HepG2 (cell line): ENCODE measurements around the gene HOXD8. TPM values are rescaled to one million over a fixed set of nuclear protein-coding genes. Genes with fewer than 3 reads are reported as not detected.

Experiments
- ATAC-seq: fragments of 200-7000 bp; cut with Tn5 transposase; 3 replicates; pipeline ENCODE4 v1.9.1; 2020; ENCODE audit warnings: mild to moderate bottlenecking, moderate library complexity
- BruUV-seq: library from RNA; stranded (reverse); fragments of 400-500 nt; replicated peaks from 2 replicates; lab custom pipeline; 2021; lab: Mats Ljungman, UMichigan
- CTCF ChIA-PET: fragments of 300-600 bp; formaldehyde crosslinking; extraction: SDS; loops from one replicate; lab custom pipeline; 2021; ENCODE audit warnings: low total read pairs, inconsistent platforms, low intra/inter-chr PET ratio; lab: Yijun Ruan, JAX
- POLR2A ChIA-PET: fragments of 350-600 bp; sonication (Branson Sonifier 250); formaldehyde crosslinking; loops from one replicate; lab custom pipeline; 2020; ENCODE audit warnings: antibody characterized with exemption, inconsistent platforms; lab: Yijun Ruan, JAX
- DNase-seq: peaks from one replicate; pipeline ENCODE4 v3.0.0-alpha.2; 2015; ENCODE audit warnings: low spot score
- FAIRE-seq: peaks from 3 replicates; lab custom pipeline; 2011; peaks lifted over from hg19 to GRCh38; lab: Jason Lieb, UNC
- H2AFZ ChIP-seq: one replicate; pipeline ENCODE4 v1.6.1; 2011; ENCODE audit warnings: low read length, inconsistent platforms
- H3K27ac ChIP-seq: fragments of 300-600 bp; 3 replicates; pipeline ENCODE4 v1.8.0; 2011; ENCODE audit warnings: mixed run types, mild to moderate bottlenecking, mixed read lengths, low read length, inconsistent platforms; ENCODE audit not compliant: insufficient read depth; ENCODE audit errors: extremely low read length
- H3K27me3 ChIP-seq, 2 experiments: fragments of 200-600 bp in 1 of 2; 2 replicates in 1 of 2; 3 replicates in 1 of 2; pipeline versions ENCODE4 v1.6.0 to v1.8.0; 2011; ENCODE audit warnings: low read length in 2 of 2, mild to moderate bottlenecking in 2 of 2, moderate library complexity in 2 of 2, inconsistent platforms in 1 of 2; ENCODE audit not compliant: insufficient read depth in 2 of 2, control insufficient read depth in 1 of 2
- H3K36me3 ChIP-seq, 2 experiments: fragments of 200-600 bp in 1 of 2; replicated peaks in 1 of 2; 2 replicates in 1 of 2; 3 replicates in 1 of 2; pipeline versions ENCODE4 v1.5.1 to v1.8.0; 2011; ENCODE audit warnings: low read length in 2 of 2, inconsistent platforms in 1 of 2; ENCODE audit not compliant: insufficient read depth in 2 of 2, control insufficient read depth in 1 of 2
- H3K4me1 ChIP-seq: 2 replicates; pipeline ENCODE4 v1.5.1; 2012; ENCODE audit warnings: low read length, inconsistent platforms; ENCODE audit not compliant: insufficient read depth
- H3K4me2 ChIP-seq: 2 replicates; pipeline ENCODE4 v1.6.0; 2011; ENCODE audit warnings: low read depth, low read length, inconsistent platforms
- H3K4me3 ChIP-seq, 3 experiments: fragments of 200-600 bp in 1 of 3; sonication (generic), shearing (Covaris generic) in 1 of 3; replicated peaks in 1 of 3; 2 replicates each; pipeline ENCODE4 v1.5.1; 2011 to 2016; ENCODE audit warnings: low read length in 3 of 3, inconsistent platforms in 2 of 3, low read depth in 2 of 3, mild to moderate bottlenecking in 2 of 3, control low read depth in 1 of 3, mixed read lengths in 1 of 3; ENCODE audit not compliant: insufficient read depth in 1 of 3
- H3K79me2 ChIP-seq: one replicate; pipeline ENCODE4 v1.6.1; 2011; ENCODE audit warnings: low read length, inconsistent platforms; ENCODE audit not compliant: insufficient read depth
- H3K9ac ChIP-seq: 2 replicates; pipeline ENCODE4 v1.6.0; 2011; ENCODE audit warnings: mild to moderate bottlenecking, low read depth, low read length, inconsistent platforms; ENCODE audit not compliant: insufficient read depth
- H3K9me3 ChIP-seq: 2 replicates; pipeline ENCODE4 v1.5.1; 2012; ENCODE audit warnings: mild to moderate bottlenecking, low read length
- H4K20me1 ChIP-seq: 2 replicates; pipeline ENCODE4 v1.6.0; 2011; ENCODE audit warnings: inconsistent platforms, mild to moderate bottlenecking, low read length, moderate library complexity; ENCODE audit not compliant: insufficient read depth
- AGO2 ChIP-seq: fragments of 200-400 bp; formaldehyde crosslinking; optimal IDR thresholded peaks from 2 replicates; pipeline ENCODE3; 2017; ENCODE audit warnings: mild to moderate bottlenecking, low read depth, low read length, moderate library complexity
- ATF7-NPFF ChIP-seq: sonication (generic); formaldehyde crosslinking; IDR thresholded peaks from 2 replicates; pipeline ENCODE4 v1.8.1; 2023; ENCODE audit warnings: mild to moderate bottlenecking, low read depth, missing genetic modification reagents, moderate library complexity
- EZH2 ChIP-seq: conservative IDR thresholded peaks from 2 replicates; pipeline ENCODE4 v1.6.1; 2012; ENCODE audit warnings: mild to moderate bottlenecking, low read depth, low read length, moderate library complexity
- FOXA1 ChIP-seq, 2 experiments: fragments of 450-650 bp in 1 of 2; sonication (generic) in 1 of 2; formaldehyde crosslinking in 1 of 2; IDR thresholded peaks; 2 replicates each; pipeline versions ENCODE4 v1.4.0 to v1.6.1; 2016 to 2020; ENCODE audit warnings: missing genetic modification reagents in 1 of 2
- FOXK2 ChIP-seq: fragments of 450-650 bp; IDR thresholded peaks from 2 replicates; pipeline ENCODE4 v1.6.1; 2016
- HNRNPLL ChIP-seq: fragments of 200-400 bp; formaldehyde crosslinking; IDR thresholded peaks from 2 replicates; pipeline ENCODE4 v1.6.1; 2017; ENCODE audit warnings: mild to moderate bottlenecking, low read depth, low read length; ENCODE audit not compliant: poor library complexity, severe bottlenecking
- LCORL ChIP-seq, 2 experiments: fragments of 450-650 bp in 1 of 2; sonication (generic) in 1 of 2; formaldehyde crosslinking in 1 of 2; IDR thresholded peaks; 2 replicates each; pipeline versions ENCODE4 v1.5.0 to v1.6.1; 2017 to 2020; ENCODE audit warnings: antibody characterized with exemption in 1 of 2, missing genetic modification reagents in 1 of 2
- MZF1 ChIP-seq: sonication (generic); formaldehyde crosslinking; IDR thresholded peaks from 2 replicates; pipeline ENCODE4 v1.8.1; 2023; ENCODE audit warnings: mild to moderate bottlenecking, missing genetic modification reagents, borderline replicate concordance
- PLRG1 ChIP-seq: fragments of 450-650 bp; conservative IDR thresholded peaks from 2 replicates; pipeline ENCODE4 v1.6.1; 2016
- PPARG ChIP-seq: conservative IDR thresholded peaks from 2 replicates; pipeline ENCODE4 v1.6.1; 2016; ENCODE audit warnings: missing biosample characterization, missing genetic modification reagents
- PTBP1 ChIP-seq: fragments of 200-400 bp; formaldehyde crosslinking; IDR thresholded peaks from 2 replicates; pipeline ENCODE4 v1.6.1; 2018; ENCODE audit warnings: low read length, low read depth; ENCODE audit not compliant: poor library complexity, severe bottlenecking
- TP53 ChIP-seq: sonication (generic); formaldehyde crosslinking; conservative IDR thresholded peaks from 2 replicates; pipeline ENCODE4 v1.4.0; 2020; ENCODE audit warnings: missing genetic modification reagents
- ZNF136 ChIP-seq: sonication (generic); formaldehyde crosslinking; IDR thresholded peaks from 2 replicates; pipeline ENCODE4 v1.8.1; 2022; ENCODE audit warnings: low read depth, mild to moderate bottlenecking, moderate library complexity, missing genetic modification reagents
- ZNF3 ChIP-seq: IDR thresholded peaks from 2 replicates; pipeline ENCODE4 v1.7.0; 2017; ENCODE audit warnings: inconsistent platforms
- WGBS: methylation state at CpG from one replicate; pipeline ENCODE4 v1.1.6; 2017; ENCODE audit warnings: low lambda C conversion rate; 5-methylcytosine and 5-hydroxymethylcytosine counted together
- in situ Hi-C: cut with HindIII; loops from 2 replicates; pipeline ENCODE4 v1.10.0; 2017; ENCODE audit warnings: low pct_unique_long_range_greater_than_20kb; ENCODE audit not compliant: extremely low pct_ligation_motif_present
- intact Hi-C: fragments of 100-400 bp; cut with micrococcal nuclease; formaldehyde crosslinking; loops from one replicate; pipeline ENCODE4 v1.10.0; 2022; ENCODE audit not compliant: unreplicated experiment
- polyA plus RNA-seq, 8 experiments: library from polyadenylated mRNA; depleted of rRNA in 3 of 8; stranded (reverse) in 7 of 8; unstranded in 1 of 8; fragments of >200 nt; fragmentation: Illumina TruSeq in 4 of 8; extraction: Trizol in 4 of 8; gene quantifications; 2 replicates each; pipeline versions ENCODE4 v1.2.1 to v1.2.3, GENCODE V29; 2011 to 2016; ENCODE audit warnings: low read depth in 4 of 8, missing spikeins in 1 of 8, mixed read lengths in 1 of 8; ENCODE audit not compliant: insufficient read depth in 1 of 8
- total RNA-seq, 5 experiments: library from RNA; depleted of rRNA; stranded (reverse); fragments of >200 nt; fragmentation: Illumina TruSeq; extraction: Trizol; gene quantifications; 2 replicates each; pipeline ENCODE4 v1.2.3, GENCODE V29; 2016; ENCODE audit warnings: low read depth in 1 of 5

Gene HOXD8
- total and polyA plus RNA-seq, 2 of the 13 experiments (the other 11 are each of a cell fraction or from before 2014, with no cell fraction given) = not detected

GRCh38 chr2:176105730-176106580, 23.6 kb upstream of the HOXD8 start:
- FAIRE-seq (no peak), DNase-seq (no peak), ATAC-seq (peak; percentile 5)
- H3K27me3 ChIP-seq = peaks cover 28 to 90% of the 10 kb centered on the region in 2 experiments
- 0 out of 2 replicates have a peak, but pooled peaks have one; percentile 23 for TF ChIP-seq FOXA1 (IDR thresholded peaks at IDR 0.05)
- no peak for TF ChIP-seq FOXA1 (CRISPR knock-in tag; IDR thresholded peaks at IDR 0.05)
- no peak for TF ChIP-seq MZF1 (CRISPR knock-in tag)
- no peak for TF ChIP-seq PPARG (CRISPR knock-in tag)
- TF ChIP-seq ZNF3 (CRISPR knock-in tag) = no peak
- 0 out of 2 replicates have a peak, but pooled peaks have one; percentile 16 for TF ChIP-seq FOXK2
- TF ChIP-seq EZH2 = peak; percentile 77
- TF ChIP-seq TP53 = no peak
- TF ChIP-seq PTBP1 = no peak
- TF ChIP-seq ATF7-NPFF = no peak
- TF ChIP-seq PLRG1 = peak; percentile 89; the same call in 1 of the 2 replicates
- 0 out of 2 replicates have a peak, but pooled peaks have one; percentile 31 for TF ChIP-seq LCORL (IDR thresholded peaks at IDR 0.05)
- TF ChIP-seq LCORL (CRISPR knock-in tag; IDR thresholded peaks at IDR 0.05) = no peak
- no peak for TF ChIP-seq HNRNPLL
- no peak for TF ChIP-seq AGO2
- TF ChIP-seq ZNF136 = no peak
- in situ Hi-C loops (loop anchor here (10.0 kb wide), 1 partner anchor 1071 kb away; no protein-coding TSS in a partner anchor), intact Hi-C loops (no loop called here)
- POLR2A ChIA-PET = no interaction called here
- H3K4me3 ChIP-seq = peak overlapping the region in 1 of 3 experiments; percentile 33; a peak in 1 of 6 replicates
- no peak overlapping the region for H2AFZ ChIP-seq
- WGBS = 26% methylated on average over 25 of the region's 25 CpGs
- BruUV-seq = no TSS peak
- no peaks in the 10 kb centered on the region for H3K4me1 ChIP-seq
- H3K79me2 ChIP-seq = no peaks in the 10 kb centered on the region
- no peaks in the 10 kb centered on the region; the same call in 1 of the 2 replicates for H4K20me1 ChIP-seq
- no peaks in the 10 kb centered on the region for H3K36me3 ChIP-seq
- CTCF ChIA-PET = no interaction called here
- no peak overlapping the region for H3K9ac ChIP-seq
- H3K9me3 ChIP-seq = no peaks in the 10 kb centered on the region
- H3K4me2 ChIP-seq = peak overlapping the region; percentile 21; the same call in 1 of the 2 replicates
- H3K27ac ChIP-seq = no peak overlapping the region
